Endothelial cell (in vitro differentiated cells): ENCODE data around the gene SKIDA1. TPM values are rescaled to one million over a fixed set of nuclear protein-coding genes. Genes with fewer than 3 reads are reported as not detected.
A peak's percentile ranks its signal among the peaks of the same experiment; 100 is the strongest.

Experiments used
- DNase-seq: peaks from one replicate; pipeline ENCODE4 v3.0.0; 2021; ENCODE audit warnings: low spot score
- H3K27ac Mint-ChIP-seq: one replicate; pipeline ENCODE4 v1.8.0; 2021; ENCODE audit warnings: mixed read lengths, inconsistent platforms; ENCODE audit not compliant: unreplicated experiment
- H3K27me3 Mint-ChIP-seq: one replicate; pipeline ENCODE4 v1.8.0; 2021; ENCODE audit warnings: mild to moderate bottlenecking, moderate library complexity, mixed read lengths, inconsistent platforms; ENCODE audit not compliant: unreplicated experiment
- H3K36me3 Mint-ChIP-seq: one replicate; pipeline ENCODE4 v1.8.0; 2021; ENCODE audit warnings: mild to moderate bottlenecking, low read depth, mixed read lengths, inconsistent platforms; ENCODE audit not compliant: unreplicated experiment
- H3K4me1 Mint-ChIP-seq: one replicate; pipeline ENCODE4 v1.8.0; 2021; ENCODE audit warnings: mild to moderate bottlenecking, mixed read lengths, inconsistent platforms; ENCODE audit not compliant: unreplicated experiment
- H3K4me3 Mint-ChIP-seq: one replicate; pipeline ENCODE4 v1.8.0; 2021; ENCODE audit warnings: mild to moderate bottlenecking, mixed read lengths, inconsistent platforms; ENCODE audit not compliant: unreplicated experiment
- H3K9me3 Mint-ChIP-seq: one replicate; pipeline ENCODE4 v1.8.0; 2021; ENCODE audit warnings: mixed read lengths, inconsistent platforms; ENCODE audit not compliant: unreplicated experiment
- total RNA-seq: library from RNA; stranded (reverse); fragmentation: NEBNext Ultra II Directional; extraction: Animal tissue kit (Norgen Biotek cat#: 25700); gene quantifications from one replicate; pipeline ENCODE4 v1.2.1, GENCODE V29; 2021; ENCODE audit not compliant: unreplicated experiment
- TF ChIP-seq, protein P1 (sequence below): fragments of 200-600 bp; sonication (generic); IDR thresholded peaks from one replicate; pipeline ENCODE4 v1.5.0; 2021; ENCODE audit warnings: antibody characterized with exemption; ENCODE audit not compliant: unreplicated experiment

SKIDA1 gene
- total RNA-seq, 1 donor from 2014 or later = 5.9 TPM

DNA sequence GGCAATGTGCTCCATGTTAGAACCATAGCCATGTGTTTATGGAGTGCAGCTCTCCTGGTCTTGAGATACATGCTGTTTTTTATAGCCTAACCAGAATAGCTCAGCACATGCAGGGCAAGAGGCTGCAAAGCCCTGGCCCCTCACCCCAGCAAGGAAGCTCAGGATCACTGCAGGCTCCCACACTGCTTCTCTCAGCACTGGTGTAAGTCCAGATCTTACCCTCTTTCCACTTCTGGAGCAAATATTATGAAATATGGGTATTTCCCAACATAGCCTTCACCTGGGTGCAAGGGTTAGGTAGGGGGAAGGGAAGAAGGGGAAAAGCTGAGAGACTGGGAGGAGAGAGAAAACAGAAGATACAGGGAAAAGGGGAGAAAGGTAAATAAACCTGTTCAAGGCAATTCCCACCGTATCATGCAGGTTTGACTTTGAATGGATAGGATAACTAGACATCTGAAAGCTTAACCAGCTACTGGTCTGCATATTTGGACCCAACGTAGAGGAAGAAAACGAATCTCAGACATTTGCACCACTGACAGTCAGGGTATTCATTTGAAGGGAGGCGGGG lies 19.7 kb downstream of the SKIDA1 start:
- Mint-ChIP-seq H3K27ac (no peak overlapping the region), H3K36me3 (peaks cover 3% of the 10 kb centered on the region), H3K4me1 (peaks cover 57% of the 10 kb centered on the region), H3K4me3 (no peak overlapping the region), H3K9me3 (no peaks in the 10 kb centered on the region), H3K27me3 (peaks cover 26% of the 10 kb centered on the region)
- DNase-seq = no peak
- TF ChIP-seq, protein P1, sequence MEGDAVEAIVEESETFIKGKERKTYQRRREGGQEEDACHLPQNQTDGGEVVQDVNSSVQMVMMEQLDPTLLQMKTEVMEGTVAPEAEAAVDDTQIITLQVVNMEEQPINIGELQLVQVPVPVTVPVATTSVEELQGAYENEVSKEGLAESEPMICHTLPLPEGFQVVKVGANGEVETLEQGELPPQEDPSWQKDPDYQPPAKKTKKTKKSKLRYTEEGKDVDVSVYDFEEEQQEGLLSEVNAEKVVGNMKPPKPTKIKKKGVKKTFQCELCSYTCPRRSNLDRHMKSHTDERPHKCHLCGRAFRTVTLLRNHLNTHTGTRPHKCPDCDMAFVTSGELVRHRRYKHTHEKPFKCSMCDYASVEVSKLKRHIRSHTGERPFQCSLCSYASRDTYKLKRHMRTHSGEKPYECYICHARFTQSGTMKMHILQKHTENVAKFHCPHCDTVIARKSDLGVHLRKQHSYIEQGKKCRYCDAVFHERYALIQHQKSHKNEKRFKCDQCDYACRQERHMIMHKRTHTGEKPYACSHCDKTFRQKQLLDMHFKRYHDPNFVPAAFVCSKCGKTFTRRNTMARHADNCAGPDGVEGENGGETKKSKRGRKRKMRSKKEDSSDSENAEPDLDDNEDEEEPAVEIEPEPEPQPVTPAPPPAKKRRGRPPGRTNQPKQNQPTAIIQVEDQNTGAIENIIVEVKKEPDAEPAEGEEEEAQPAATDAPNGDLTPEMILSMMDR = no peak

DNA sequence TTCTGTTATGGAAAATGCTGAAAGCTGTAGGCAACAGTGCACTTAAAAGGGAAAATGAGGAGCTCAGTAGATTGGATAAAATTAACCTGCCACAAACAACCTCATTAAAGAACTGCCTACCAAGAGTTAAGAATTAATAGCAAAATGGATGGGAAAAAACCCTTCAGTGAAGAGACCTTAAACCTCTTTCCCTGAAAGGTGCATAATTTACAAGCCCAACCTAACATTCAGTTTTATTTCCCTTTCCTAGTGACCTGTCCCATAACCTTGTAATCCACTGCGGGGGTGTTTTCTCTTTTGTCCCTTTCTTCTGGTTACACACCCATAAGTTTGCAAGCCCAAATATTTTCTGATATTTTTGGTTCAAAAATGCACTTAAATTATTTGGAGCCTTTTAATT lies 21.9 kb downstream of the SKIDA1 start:
- peaks cover 31% of the 10 kb centered on the region for H3K27me3 Mint-ChIP-seq
- H3K27ac Mint-ChIP-seq = no peak overlapping the region
- H3K9me3 Mint-ChIP-seq = no peaks in the 10 kb centered on the region
- peaks cover 3% of the 10 kb centered on the region for H3K36me3 Mint-ChIP-seq
- no peak overlapping the region for H3K4me3 Mint-ChIP-seq
- DNase-seq = no peak
- peaks cover 60% of the 10 kb centered on the region for H3K4me1 Mint-ChIP-seq
- TF ChIP-seq, protein P1 = no peak

DNA sequence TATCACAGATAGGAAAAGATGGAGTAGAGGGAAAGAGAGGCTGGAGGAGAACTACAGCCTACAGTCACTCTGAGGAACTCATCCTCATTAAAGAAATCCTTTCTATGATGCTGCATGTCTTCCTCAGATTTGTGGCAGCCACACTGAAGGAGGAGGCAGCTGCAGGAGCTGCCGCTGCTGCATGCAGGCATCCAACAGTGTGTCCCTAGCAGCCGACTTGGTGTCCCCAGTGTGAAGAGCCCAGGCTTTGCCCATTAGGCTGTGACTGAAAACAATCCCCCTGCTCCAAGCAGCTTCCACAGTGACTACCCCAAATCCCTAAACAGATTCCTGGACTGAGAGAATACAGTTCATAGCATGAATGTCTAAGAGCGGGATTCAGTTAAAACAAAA lies 23.1 kb downstream of the SKIDA1 start:
- H3K36me3 Mint-ChIP-seq = no peaks in the 10 kb centered on the region
- peaks cover 26% of the 10 kb centered on the region for H3K27me3 Mint-ChIP-seq
- no peak overlapping the region for H3K4me3 Mint-ChIP-seq
- TF ChIP-seq, protein P1 = no peak
- H3K27ac Mint-ChIP-seq = no peak overlapping the region
- no peaks in the 10 kb centered on the region for H3K9me3 Mint-ChIP-seq
- peaks cover 61% of the 10 kb centered on the region for H3K4me1 Mint-ChIP-seq
- DNase-seq = no peak

DNA sequence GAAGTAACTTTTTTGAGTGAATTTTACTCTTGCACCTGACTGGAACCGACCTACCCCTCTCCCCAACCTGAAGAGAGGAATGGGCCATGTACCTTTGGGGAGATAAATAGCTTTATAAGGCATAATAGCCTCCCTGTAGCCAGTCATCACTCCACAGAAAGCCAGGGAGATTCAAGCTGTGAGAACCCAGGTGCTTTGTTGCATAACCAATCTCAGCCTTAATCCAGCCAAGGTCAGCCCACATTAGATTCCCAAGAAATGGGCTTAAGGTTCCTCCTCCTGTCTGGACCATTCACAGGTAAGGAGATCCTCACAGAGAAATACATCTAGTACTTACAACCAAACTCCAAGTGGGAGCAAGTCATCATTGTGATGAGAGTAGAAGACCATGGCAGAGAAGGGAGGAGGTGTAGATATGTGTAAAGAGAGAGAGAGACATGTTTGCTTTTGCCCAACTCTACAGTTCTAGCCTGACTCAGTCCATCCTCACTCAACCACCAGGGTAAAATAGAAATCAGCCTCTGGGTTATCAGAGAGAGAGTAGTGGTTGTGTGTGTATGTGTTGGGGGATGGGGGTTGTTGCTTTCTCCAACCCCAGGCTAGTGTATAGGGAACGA lies 23.6 kb downstream of the SKIDA1 start:
- no peak for DNase-seq
- H3K4me3 Mint-ChIP-seq = no peak overlapping the region
- H3K36me3 Mint-ChIP-seq = no peaks in the 10 kb centered on the region
- peaks cover 22% of the 10 kb centered on the region for H3K27me3 Mint-ChIP-seq
- H3K9me3 Mint-ChIP-seq = no peaks in the 10 kb centered on the region
- no peak overlapping the region for H3K27ac Mint-ChIP-seq
- H3K4me1 Mint-ChIP-seq = peaks cover 57% of the 10 kb centered on the region
- TF ChIP-seq, protein P1 = no peak

DNA sequence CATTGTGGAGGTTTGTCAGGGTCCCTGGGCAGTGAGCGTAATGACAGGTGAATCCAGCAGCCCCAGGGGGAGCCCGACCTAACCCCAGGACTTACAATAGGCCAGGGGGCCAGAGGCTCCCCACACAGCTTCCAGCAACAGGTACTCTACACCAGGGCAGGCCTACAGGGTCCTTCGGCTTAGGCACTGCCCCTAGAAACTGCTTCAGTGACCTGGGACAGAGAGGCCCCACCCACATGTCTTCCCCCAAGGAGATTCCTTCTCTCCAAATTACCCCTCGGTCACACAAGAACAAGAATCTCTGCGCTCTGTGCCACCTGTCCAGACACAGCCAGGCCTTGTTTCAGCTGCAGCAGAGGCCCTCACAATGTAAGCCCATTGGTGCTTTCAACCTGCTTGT lies 24.4 kb downstream of the SKIDA1 start:
- H3K9me3 Mint-ChIP-seq = no peaks in the 10 kb centered on the region
- peak overlapping the region; percentile 68 for H3K4me3 Mint-ChIP-seq
- DNase-seq = no peak
- peaks cover 17% of the 10 kb centered on the region for H3K27me3 Mint-ChIP-seq
- TF ChIP-seq, protein P1 = no peak
- peaks cover 49% of the 10 kb centered on the region for H3K4me1 Mint-ChIP-seq
- no peaks in the 10 kb centered on the region for H3K36me3 Mint-ChIP-seq
- no peak overlapping the region for H3K27ac Mint-ChIP-seq
